HG02981 (cell line): ENCODE results near the gene TTLL9.

Experiments
- ATAC-seq: cut with Tn5 transposase; IDR thresholded peaks from one replicate; pipeline ENCODE4 v1.9.1; 2021; ENCODE audit warnings: mild to moderate bottlenecking, moderate library complexity; ENCODE audit not compliant: unreplicated experiment

TTLL9 gene

GRCh38 chr20:31974296-31974695 is 103.9 kb downstream of the TTLL9 start:
- ATAC-seq: no peak

- no peak for ATAC-seq
These were observed 104.6 kb downstream of the TTLL9 start for GRCh38 chr20:31974951-31975487.

DNA sequence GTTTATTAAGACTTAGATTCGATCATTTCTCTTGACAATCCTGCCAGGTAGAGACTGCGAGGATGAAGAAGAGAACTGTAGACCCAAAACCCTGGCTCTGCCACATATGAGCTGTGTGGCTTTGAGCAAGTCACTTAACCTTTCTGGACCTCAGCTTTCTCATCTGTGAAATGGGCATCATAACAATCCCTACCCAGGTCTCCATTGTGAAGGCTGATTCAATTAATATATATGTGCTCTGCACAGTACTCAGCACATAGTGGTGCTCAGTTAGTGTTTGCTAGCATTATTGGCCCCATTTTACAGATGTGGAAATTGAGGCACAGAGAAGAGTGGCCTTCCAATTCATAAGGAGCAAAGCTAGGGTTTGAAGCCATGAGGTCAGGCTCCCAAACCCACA is 105.4 kb downstream of the TTLL9 start:
- ATAC-seq: no peak

GRCh38 chr20:31977080-31977479 is 106.6 kb downstream of the TTLL9 start:
- no peak for ATAC-seq

DNA sequence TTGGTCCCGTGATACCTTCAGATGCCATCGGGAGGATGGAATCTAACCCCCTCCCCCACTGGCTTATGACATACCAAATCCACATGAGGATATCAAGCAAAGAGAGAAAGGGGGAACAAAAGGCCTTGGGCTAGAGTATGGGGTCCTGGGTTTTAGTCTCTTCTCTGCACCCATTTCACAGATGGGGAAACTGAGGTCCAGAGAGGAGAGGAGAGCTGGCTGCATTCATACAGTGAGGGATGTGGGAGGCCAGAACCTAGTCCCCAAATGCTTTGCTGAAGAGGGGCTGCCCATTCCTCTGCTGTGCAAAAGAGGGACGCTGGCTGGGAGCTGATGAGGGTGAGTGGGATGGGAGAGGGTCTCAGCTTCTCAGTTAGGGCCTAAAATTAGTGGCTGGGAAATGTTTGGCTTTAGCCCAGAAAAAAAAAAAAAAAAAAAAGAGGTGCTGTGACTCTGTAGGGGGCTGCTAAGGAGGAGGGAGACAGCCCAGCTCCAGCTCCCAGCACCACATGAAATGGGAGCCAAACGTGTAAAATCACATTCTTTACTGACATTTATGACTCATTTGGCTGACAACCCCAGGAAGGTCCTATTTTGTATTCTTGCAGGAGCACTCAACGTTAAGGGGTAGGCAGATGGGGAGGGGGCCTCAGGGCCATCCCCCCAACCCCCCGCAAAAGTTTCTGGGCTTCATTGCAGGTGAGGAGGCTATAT is 109.4 kb downstream of the TTLL9 start:
- ATAC-seq: no peak

DNA sequence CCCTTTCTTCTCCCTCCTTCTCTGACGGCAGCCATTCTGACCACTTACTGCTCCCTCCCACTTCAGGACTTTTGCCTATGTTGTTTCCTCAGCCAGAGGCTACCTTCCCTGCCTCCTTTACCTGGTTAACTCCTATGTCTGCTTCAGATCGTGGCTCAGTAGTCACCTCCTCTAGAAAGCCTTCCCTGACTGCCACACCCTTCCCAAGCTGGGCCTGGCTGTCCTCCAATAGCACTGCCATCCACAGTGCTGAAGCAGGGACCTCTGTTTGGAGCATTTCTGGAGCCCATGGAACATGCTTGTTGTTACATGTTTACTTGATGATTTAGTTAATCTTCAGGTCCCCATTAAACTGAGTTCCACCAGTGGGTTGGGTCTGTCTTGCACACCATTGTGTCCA is 111.3 kb downstream of the TTLL9 start:
- ATAC-seq: no peak

GRCh38 chr20:31984981-31985471 is 114.6 kb downstream of the TTLL9 start:
- no peak for ATAC-seq

GRCh38 chr20:31987744-31988143 is 117.3 kb downstream of the TTLL9 start:
- ATAC-seq: no peak

DNA sequence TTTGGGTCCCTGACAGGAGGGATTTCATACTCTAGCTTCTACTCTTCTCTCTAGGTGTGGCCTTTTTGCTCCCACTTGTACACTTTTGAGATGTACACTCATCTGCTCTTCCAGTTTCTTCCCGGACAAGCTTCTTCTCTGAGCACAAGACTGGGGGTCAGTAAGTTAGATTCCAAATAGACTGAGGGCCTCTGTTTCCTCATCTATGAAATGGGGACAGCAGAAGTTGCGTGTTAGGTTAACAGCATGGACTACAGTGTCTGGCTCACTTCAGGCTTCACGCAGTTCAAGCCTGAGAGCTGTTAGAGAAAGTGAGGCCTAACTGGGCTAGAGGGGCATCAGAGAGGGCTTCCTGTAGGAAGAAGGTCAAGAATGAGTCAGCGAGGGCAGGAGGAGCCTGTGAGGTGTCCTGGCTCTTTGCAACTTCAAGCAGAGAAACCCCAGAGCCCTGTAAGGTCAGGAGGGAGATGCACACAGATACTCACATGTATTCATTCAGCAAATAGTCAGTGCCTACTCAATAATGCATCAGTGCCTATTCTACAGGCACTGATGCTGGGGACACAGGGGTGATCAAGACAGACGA is 118.1 kb downstream of the TTLL9 start:
- ATAC-seq: no peak

- no peak for ATAC-seq
These were observed 118.7 kb downstream of the TTLL9 start for GRCh38 chr20:31989030-31989645.

GRCh38 chr20:31990641-31991338 is 120.4 kb downstream of the TTLL9 start:
- ATAC-seq: no peak

- ATAC-seq: no peak
These were observed 120.9 kb downstream of the TTLL9 start for GRCh38 chr20:31991339-31991705.

DNA sequence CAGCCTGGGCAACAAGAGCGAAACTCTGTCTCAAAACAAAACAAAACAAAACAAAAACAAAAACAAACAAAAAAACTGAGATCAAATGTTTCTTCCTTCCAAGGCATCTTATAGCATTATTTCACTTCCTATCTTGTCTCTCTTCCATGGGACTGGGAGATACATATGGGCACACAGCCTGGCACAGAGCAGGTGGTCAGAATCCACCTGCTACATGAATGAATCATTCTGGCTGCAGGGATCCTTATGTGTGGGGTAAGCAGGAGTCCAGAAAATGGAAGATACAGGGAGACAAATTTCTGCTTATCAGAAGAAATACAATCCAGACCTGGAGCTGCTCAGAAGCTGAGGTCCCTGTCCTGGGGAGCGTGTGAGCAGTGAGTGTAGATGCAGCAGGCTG is 121.7 kb downstream of the TTLL9 start:
- ATAC-seq: no peak
